Measurements from ENCODE around the gene DNHD1.
A peak's percentile ranks its signal among the peaks of the same experiment; 100 is the strongest.

DNHD1 gene

DNA sequence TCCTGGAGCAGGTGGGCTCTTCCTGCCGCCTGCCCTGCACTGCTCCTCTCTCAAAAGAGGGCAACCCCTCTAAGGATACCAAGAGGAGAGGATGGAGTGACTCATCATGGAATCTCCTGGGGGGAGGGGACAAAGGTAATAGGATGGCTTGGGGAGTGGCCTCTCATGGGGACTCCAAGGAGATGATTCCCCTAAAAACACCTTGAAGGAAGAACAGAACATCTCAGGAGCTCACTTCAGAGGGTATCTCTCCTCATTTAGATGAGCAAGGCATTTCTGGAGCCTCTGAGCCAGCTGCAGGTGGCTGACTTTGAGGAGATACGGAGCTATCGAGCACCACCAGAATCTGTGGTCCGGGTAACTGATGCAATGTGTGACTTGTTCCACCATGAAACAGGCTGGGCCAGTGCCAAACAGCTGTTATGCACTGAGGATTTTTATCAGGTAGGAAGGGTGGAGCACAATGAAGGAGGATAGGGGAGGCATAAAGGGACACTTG, 66.1 kb downstream of the DNHD1 start:
- DNase-seq (ENCODE audit: extremely low read depth, low read depth), result no peak
- no peak for TF ChIP-seq CTCF (IDR thresholded peaks at IDR 0.05; ENCODE audit: low read depth, low read length)

- TF ChIP-seq CTCF (IDR thresholded peaks at IDR 0.05; ENCODE audit: low read depth, low read length), result no peak
- DNase-seq (ENCODE audit: extremely low read depth, low read depth), result no peak
Observed at GRCh38 chr11:6563667-6564066, 66.6 kb downstream of the DNHD1 start.

DNA sequence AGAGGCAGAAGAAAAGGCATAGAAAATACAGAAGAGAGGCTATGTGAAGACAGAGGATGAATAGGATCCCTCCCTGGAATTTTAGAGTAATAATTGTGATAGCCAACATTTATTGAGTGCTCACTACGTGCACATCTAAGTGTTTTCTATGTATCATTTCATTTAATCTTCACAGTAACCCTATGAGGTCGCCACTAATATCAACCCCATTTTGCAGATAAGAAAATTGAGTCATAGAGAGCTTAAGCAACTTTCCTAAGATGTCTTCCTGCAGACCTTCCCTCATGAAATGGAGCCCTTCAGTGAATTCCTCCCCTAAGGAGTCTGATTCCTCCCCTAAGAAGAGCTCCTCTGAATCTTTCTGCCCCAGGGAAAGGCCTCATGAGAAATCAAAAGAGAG, 68.2 kb downstream of the DNHD1 start:
- DNase-seq (ENCODE audit: extremely low read depth, low read depth), result no peak
- no peak for TF ChIP-seq CTCF (IDR thresholded peaks at IDR 0.05; ENCODE audit: low read depth, low read length)

DNA sequence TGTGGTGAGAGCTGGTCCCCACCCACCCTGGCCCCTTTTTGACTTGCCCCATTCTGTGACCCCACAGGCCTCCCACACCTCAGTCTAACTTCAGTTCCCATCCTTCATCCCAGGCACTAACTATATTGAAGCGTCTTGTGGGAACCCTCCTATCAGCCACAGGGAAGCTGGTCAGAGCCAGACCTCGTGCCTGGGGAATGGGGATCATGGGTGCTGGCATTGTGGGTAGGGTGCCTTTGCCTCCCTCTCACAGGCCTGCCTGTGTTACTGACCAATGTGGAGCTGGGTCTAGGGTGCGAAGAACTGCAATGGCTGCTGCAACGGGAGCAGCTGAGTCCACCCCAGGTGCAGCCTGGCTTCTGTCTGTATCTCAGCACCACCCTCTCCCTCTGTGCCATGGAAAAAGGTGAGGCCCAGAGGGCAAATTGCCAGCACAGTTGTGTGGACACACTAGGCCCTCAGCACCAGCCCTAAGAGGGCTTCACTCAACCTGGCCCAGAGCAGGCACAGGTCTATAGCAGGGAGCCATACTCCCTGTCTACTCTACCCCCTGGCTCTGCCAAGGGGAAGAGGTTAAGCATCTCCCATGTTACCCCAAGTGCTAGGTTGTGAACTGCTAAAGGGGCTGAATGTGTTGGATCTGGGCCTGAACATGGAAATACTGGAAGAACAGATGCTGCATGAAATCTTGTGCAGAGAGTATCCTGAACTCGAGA, 69.1 kb downstream of the DNHD1 start:
- no peak for TF ChIP-seq CTCF (IDR thresholded peaks at IDR 0.05; ENCODE audit: low read depth, low read length)
- DNase-seq (ENCODE audit: extremely low read depth, low read depth), result no peak

DNA sequence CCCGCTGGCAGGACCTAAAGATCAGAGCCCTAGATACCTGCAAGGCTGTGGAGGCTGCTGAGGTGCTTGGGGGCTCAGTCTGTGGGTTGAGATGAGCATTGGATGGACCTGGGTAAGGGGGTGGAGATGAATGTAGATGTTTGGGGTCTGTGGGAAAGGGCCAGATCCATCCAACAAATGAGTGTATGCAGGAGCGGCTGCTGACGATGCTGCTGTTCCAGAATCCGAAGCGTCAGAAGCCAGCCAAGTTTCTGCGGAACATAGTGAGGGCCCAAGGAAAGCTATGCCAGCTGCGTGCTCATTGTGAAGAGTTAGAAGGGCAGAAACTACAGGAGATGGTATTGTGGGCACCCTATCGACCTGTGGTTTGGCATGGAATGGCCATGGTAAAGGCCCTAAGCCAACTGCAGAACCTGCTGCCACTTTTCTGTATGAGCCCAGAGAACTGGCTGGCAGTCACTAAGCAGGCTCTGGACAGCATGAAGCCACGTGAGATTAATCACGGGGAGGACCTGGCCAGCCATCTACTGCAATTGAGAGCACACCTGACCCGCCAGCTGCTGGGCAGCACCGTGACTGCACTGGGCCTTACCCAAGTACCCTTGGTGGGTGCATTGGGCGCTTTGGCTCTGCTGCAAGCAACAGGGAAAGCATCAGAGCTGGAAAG, 69.8 kb downstream of the DNHD1 start:
- DNase-seq (ENCODE audit: extremely low read depth, low read depth), result no peak
- TF ChIP-seq CTCF (IDR thresholded peaks at IDR 0.05; ENCODE audit: low read depth, low read length), result no peak

GRCh38 chr11:6567371-6567745, 70.3 kb downstream of the DNHD1 start:
- no peak for TF ChIP-seq CTCF (IDR thresholded peaks at IDR 0.05; ENCODE audit: low read depth, low read length)
- no peak for DNase-seq (ENCODE audit: extremely low read depth, low read depth)

DNA sequence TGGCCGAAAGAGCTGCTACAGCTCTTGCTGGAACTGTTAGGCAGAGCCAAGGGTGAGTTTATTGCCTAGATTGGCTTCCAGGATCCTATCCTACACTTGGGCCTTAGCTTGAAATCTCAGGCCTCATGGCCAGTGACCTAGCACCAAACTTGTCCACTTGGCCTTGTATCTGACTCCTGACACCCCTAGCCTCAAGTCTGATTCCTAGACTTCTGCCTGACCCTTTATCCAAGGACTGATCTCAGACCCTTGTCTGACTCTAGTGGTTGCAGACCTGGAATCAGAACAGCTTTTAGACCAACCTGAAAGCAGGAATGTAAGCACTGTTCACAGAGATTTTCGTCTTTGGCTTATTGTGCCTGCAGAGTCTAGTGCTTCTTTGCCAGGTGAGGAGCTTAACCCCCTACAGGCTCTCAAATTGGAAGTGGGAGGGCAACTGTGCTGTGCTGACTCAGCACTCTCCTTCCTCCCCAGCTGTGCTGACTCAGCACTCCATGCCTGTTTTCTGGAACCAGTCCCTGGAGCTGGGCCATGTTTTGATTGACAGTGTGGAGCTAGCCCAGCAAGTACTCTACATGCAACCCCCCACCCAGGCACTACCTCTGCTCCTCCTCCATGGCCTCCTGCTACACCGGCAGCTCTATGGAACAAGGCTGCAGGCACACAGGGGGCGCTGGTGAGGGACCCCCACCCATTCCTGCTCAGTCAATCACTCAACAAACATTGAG, 71.3 kb downstream of the DNHD1 start:
- TF ChIP-seq CTCF (IDR thresholded peaks at IDR 0.05; ENCODE audit: low read depth, low read length), result no peak; the same call in none of the 2 replicates
- peak; percentile 44 for DNase-seq (ENCODE audit: extremely low read depth, low read depth)
